GM19395 (cell line): ENCODE measurements around the gene OLA1.
A peak's percentile ranks its signal among the peaks of the same experiment; 100 is the strongest.
"Not testable (repeated sequence)": the region's sequence is repeated elsewhere in the genome, so short reads cannot be mapped to it uniquely, and the experiment has no call there.

Experiments
- ATAC-seq: cut with Tn5 transposase; IDR thresholded peaks from one replicate; pipeline ENCODE4 v1.9.1; 2021; ENCODE audit warnings: mild to moderate bottlenecking, moderate library complexity; ENCODE audit not compliant: unreplicated experiment

OLA1 gene

DNA sequence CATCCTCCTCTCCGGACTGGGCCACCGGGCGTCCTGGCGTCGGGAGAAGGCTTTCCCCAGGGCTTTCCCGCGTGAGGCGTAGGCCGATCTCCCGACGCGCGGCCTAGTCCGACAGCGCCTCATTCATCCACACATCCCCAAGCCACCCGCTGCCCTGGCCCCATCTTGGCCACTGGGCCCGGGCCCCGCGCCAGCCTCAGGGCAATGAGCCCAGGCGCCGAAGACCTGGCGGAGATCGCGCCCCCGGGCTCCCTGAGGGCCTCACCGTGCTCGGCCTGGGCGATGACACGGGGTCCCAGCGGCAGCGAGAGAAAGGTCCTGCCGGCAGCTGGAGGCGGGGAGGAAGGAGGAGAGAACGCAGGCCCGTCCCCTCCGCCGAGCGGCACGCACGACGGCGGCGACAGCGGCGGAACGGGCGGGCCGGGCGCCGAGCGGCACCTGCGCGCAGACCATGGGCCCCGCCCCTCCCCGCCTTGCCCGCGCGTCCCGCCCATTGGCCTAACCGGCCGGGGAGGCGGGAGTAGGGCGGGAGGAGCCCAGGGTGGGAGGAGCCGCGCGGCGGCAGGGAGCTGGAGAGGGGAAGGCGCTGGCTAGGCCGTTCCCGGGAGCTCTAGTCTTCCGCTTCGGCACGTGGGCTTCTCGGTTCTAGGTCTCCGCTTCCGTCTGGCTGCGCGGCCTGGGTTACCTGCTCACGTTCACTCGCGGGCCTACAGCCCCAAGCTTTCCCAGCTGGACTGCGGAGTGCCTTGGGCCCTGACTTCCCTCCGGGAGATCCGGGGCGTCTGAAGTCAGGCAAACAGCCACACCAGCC lies at the start of gene OLA1:
Gene OLA1, minus strand, starts transcription at position 346 of the 811 bp plus-strand sequence. CDS start 1,717 bp downstream, outside the sequence.
- ATAC-seq, result peak; percentile 92

DNA sequence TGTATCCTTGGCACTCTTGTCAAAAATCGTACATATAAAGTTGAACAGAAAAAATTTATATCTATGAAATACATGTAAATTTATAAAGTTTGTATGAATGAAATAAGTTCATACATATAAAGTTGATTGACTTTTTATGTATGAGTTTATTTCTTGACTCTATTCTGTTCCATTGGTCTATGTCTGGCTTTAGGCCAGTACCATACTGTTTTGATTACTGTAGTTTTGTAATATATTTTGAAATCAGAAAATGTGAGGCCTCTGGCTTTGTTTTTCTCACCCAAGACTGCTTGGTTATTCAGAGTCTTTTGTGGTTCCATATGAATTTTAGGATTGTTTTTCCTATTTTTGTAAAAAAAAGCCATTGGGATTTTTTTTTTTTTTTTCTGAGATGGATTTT lies 44.6 kb upstream of the OLA1 start:
- ATAC-seq, result no peak

DNA sequence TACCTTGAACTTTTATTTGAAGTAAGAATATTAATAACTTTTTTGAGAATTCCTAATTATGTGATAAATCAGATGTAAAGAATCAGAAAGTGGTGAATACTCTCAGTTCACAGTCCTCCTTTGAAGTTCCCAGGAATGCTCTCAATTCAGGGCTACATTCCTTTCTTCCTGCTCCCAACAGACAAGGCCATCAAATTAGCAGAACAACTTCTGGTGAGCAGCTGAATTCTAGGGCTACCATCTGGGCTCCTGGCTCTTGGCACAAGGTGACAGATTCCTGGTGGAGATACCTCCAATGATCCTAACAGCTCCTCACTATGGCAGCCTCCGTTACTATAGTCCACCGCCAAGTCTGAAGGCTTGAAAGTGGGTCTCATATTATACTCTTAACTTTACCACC lies 37.8 kb upstream of the OLA1 start:
- no peak for ATAC-seq

DNA sequence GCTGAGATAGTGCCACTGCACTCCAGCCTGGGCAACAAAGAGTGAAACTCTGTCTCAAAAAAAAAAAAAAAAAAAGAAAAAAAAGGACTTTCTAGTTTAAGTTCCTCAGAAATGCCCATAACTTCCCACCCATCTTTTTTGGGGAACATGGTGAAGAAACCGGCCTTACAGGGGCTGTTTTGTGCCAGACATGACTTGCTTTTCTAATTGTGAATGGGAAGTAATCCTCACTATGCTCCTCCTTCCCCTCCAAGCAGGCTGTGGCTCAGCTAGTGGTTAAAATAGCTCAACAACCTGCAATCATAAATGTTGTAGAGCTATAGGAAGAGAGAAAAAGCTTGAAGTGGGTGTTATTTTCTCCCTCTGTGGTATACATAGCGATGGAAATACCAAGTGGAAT lies 34.1 kb upstream of the OLA1 start:
- no peak for ATAC-seq

DNA sequence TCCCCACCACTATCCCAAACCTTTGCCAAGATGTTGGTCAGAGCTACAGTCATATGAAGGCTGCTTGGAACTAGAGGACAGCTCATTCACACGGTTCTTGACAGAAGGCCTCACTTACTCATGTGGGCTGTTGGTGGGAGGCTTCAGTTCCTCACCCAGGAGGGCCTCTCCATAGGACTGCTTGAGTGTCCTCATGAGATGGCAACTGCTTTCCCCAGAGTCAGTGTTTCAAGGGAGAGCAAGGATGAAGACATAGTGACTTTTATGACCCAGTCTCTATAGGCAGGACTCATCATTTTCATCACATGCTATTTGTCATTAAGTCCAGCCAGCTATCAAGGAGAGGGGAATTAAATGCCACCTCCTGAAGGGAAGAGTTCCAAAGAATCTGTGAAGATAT lies 33.4 kb upstream of the OLA1 start:
- no peak for ATAC-seq

DNA sequence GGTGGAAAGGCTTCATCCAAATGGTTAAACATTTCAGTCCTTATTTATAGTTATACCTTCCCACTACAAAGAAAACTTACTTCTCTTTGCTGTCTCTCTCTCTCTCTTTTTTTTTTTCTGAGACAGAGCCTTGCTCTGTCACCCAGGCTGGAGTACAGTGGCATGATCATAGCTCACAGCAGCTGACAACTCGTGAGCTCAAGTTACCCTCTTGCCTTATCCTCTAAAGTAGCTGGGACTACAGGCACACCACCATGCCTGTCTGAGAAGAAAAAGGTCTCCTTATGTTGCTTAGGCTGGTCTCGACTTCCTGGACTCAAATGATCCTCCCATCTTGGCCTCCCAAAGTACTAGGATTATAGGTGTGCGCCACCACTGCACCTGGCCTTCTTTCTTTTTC lies 32.3 kb upstream of the OLA1 start:
- ATAC-seq, result no peak

DNA sequence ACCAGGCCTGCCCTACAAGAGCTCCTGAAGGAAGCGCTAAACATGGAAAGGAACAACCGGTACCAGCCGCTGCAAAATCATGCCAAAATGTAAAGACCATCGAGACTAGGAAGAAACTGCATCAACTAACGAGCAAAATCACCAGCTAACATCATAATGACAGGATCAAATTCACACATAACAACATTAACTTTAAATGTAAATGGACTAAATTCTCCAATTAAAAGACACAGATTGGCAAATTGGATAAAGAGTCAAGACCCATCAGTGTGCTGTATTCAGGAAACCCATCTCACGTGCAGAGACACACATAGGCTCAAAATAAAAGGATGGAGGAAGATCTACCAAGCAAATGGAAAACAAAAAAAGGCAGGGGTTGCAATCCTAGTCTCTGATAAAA lies 21.9 kb upstream of the OLA1 start:
- not testable (repeated sequence) for ATAC-seq

DNA sequence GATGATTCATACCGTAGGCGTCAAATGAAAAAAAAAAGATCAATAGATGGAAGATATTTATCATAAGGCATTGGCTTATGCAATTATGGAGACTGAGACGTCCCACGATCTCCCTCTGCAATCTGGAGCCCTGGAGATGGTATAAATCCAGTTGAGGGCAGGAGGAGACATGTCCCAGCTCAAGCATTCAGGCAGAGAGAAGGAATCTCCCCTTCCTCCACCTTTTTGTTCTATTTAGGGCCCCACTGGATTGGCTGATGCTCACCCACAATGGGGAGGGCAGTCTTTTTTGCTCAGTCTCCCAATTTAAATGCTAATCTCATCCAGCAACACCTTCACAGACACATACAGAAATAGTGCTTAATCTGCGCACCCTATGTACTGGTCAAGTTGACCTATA lies 18.0 kb upstream of the OLA1 start:
- ATAC-seq, result no peak

DNA sequence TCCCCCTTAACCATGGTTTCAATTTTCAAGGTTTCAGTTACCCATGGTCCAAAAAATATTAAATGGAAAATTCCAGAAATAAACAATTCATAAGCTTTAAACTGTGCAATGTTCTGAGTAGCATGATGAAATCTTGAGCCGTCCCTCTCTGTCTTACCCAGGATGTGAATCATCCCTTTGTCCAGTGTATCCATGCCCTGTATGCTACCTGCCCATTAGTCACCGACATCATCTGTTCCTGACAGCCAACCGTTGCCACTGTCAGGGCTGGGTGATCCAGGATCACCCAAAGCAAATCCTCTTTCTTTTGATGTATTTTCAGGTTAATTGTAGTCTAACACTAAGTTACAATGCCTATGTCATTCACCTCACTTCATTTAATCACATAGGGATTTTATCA lies 15.7 kb upstream of the OLA1 start:
- no peak for ATAC-seq

DNA sequence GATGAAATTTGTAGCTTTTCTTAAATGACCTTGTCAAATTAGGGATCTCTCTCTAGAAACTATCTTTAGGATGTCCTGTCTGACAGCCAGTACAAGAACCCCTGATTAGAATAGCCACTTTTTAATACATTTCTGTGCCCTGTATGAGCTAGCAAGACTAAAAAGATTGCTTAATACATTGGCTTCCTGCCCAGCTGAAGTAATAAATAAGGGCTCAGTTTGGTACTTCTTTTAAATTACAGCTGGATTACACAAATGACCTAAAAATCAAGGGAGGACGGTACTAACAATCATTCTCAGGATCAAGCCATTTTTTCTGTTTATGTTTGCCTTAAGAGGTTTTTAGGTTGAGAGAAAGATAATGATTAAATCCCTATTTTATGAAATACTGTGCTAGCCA lies 11.6 kb upstream of the OLA1 start:
- ATAC-seq, result no peak

DNA sequence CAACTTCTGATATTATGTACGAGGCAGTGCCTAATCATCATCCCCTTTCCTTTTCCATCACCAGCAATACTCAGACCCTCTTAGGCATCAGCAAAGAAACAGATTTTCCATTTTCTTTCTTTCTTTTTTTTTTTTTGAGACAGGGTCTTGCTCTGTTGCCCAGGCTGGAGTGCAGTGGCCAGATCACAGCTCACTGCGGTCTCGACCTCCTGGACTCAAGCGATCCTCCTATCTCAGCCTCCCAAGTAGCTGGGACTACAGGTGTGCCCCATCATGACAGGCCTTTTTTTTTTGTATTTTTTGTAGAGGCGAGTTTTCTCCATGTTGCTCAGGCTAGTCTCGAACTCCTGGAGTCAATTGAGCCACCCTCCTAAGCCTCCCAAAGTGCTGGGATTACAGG lies 5.9 kb upstream of the OLA1 start:
- ATAC-seq, result no peak

DNA sequence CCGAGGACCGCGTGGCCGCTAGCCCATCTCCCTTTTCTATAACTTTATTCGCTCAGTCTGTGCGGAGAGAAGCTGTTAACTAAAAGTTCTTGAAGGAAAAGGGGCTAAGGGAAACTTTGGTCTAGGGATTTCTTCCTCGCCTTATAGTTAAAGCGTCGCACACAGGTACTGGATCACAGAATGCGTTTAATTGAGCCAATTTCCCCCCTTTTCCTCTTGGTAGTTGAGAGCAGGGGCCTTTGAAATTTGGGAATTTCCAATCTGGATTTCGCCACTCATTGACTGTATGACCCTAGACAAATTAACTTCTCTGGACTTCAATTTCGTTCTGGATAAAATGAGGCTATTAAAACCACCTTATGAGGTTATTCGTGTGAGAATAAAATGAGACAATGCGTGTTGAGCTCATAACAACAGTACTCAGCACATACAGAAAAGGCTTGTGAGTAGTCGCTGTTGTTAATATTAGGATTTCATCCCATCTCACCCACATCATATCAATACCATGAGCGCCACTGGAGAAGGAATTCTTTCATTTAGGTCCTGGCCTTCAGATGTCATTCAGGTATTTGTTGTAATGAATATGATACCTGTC lies 763 bp upstream of the OLA1 start:
- ATAC-seq, result no peak

DNA sequence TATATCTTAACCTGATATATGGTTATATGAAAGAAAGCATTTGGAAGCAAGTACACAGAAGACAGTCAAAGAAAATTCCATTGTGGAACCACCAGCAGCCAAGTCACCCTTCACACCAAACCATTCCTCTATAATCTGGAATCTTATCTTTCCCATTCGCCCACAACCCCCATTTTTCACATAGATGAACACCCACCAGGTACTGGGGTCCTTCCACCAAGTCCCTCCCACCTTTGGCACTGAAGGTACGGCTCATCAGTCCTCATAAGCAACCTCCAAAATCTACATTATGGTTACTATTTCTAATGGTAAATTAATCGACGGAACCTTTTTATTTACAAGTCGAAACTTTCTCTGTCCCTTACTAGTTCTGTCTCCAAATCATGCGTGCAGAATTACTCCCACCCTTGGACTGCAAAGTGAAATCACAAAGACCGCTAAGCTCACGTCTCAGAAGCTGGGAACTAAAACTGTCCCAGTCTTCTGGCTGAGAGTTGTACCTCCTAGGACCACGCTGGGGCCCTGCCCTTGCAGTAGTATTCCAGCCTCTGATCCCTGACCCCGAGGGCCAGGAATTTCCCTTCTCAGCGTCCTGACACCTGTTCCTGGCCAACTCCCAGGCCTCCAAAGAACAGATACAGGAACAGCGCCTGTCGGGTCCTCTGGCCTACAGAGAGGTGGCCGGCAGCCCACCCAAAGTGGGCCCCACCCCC lies 702 bp downstream of the OLA1 start:
- peak; percentile 24 for ATAC-seq

DNA sequence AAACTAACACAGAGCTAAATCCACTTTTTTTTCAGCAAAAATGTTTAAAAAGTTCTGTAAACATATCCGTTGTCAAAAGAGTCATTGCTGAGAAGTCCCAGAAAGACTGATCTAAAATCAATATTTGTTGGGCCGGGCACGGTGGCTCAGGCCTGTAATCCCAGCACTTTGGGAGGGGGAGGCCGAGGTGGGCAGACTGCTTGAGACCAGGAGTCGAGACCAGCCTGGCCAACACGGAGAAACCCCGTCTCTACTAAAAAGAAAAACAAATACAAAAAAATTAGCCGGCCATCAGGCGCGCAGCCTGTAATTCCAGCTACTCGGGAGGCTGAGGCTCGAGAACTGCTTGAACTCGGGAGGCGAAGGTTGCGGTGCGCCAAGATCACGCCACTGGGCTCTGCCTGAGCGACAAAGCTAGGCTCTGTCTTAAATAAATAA lies 1.4 kb downstream of the OLA1 start:
- no peak for ATAC-seq

DNA sequence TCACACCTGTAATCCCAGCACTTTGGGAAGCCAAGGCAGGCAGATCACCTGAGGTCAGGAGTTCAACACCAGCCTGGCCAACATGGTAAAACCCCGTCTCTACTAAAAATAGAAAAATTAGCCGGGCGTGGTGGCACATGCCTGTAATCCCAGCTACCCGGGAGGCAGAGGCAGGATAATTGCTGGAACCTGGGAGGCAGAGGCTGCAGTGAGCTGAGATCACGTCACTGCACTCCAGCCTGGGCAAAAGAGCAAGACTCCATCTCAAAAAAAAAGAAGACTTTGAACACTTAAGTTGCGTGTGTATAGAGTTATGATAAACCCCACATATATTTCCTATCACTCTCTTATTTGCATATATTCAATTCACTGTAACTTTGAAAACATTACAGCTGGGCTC lies 2.7 kb downstream of the OLA1 start:
- ATAC-seq, result not testable (repeated sequence)

DNA sequence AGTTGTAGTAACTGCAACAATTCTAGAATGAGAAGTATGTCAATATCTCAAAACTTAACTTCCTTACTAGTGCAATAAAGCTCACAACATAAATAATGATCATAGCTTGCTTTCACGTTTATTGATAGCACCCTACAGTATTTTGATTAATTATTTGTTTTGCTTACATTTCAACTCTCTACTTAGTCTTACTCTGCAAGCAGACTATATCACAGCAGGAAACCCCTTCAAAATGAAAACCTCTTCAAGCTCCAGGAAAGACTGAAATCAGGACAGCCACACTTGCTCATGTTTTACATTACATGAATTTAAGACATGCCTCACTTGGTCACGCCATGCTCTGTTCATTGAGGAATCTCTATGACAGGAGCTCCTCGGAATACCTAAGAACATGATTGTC lies 3.3 kb downstream of the OLA1 start:
- no peak for ATAC-seq

DNA sequence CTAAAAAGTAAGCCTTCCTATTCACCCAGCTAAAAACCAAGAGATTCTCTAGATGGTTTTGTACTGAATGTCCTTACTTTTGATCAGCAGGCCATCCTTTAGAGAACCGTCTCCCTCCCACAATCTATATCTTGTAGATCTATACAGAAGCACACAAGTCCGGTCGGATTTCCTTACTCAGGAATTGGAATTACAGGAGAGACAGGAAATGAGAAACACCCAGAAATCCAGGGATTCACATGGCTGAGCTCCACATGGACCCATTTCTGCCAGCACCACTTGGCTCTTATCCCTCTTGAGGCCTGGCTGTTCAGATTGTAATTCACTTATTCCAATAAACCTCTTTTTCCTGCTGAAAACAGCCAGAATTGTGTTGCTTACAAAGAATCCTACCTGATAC lies 4.5 kb downstream of the OLA1 start:
- no peak for ATAC-seq

DNA sequence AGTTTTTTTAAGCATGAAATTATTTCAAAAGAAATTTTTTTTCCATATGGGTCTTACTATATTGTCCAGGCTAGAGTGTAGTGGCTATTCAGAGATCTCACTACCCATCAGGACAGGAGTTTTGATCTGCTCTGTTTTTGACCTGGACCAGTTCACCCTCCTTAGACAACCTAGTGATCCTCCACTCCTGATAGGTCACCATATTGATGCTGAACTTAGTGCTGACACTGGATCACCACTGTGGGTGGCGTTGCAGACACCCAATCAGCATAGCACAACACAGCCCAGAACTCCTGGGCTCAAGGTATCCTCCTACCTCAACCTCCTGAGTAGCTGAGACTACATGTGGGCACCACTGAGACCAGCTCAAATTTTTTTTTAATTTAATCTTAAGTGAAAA lies 8.2 kb downstream of the OLA1 start:
- ATAC-seq, result no peak

DNA sequence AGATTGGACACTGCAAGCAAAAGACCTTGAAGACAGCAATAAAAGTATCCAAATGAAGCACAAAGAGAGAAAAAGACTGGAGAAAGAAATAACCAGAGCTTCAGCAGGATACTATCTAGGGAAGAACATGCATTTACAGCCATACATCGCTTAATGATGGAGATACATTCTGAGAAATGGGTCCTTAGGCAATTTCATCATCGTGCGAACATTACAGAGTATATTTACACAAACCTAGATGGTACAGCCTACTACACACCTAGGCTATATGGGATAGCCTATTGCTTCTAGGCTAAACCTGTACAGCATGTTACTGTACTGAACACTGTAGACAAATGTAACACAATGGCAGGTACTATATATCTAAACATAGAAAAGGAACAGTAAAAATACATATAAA lies 11.9 kb downstream of the OLA1 start:
- ATAC-seq, result no peak

DNA sequence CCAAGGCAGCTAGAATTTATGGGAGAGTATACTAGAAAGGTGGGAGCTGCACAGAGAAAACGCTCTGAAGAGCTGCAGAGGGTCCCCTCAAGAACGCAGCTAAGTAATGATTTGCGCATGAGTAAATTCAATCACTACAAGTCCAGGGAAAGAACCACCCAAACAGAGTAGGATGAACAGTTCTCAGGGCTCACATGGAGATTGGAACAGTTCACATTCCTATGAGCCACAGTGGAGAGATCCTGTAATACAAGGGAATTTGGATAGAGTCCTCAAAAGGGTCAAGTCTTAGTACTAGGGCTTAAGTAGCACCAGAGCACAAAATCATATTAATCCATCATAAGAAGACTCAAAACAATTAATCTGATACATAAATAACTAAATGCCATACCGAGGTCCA lies 12.7 kb downstream of the OLA1 start:
- ATAC-seq, result no peak

DNA sequence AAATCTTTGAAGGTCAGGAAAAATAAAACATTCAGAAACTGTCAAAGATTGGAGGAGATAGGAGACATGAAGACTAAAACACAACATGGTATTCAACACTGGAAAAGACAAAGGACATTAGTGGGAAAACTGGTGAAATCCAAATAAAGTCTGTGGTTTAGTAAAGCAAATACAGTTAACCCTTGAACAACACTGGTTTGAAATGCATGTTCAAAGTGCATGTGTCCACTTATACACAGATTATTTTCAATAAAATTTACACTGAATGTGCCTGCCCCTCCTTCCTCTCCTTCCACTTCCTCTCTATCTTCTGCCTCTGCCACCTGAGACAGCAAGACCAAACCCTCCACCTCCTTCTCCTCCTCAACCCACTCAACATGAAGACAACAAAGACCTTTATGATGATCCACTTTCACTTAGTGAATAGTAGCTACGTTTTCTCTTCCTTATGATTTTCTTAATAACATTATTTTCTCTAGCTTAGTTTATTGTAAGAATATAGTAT lies 14.5 kb downstream of the OLA1 start:
- no peak for ATAC-seq

DNA sequence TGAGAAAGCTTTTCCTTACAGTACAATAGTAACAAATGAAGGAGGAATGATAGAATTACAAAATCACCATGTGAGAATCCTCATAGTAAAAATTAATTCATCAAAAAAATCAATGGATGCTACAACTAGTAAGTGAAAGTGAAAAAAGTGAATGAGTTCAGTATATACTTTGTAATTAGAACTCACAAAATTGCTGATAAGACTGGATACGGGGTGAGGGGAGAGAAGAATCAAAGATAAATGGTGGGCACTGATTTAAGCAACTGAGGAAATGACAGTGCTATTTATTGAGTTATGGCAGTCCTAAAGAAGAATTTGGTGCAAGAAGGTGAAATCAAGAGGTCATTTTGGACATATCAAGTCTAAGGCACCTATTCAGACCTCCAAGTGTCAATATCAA lies 20.6 kb downstream of the OLA1 start:
- no peak for ATAC-seq
